GM21526 (cell line): ENCODE data around the gene MKS1.

Experiments used
- ATAC-seq: cut with Tn5 transposase; IDR thresholded peaks from one replicate; pipeline ENCODE4 v1.9.1; 2021; ENCODE audit warnings: moderate library complexity; ENCODE audit not compliant: unreplicated experiment, low FRiP score

The MKS1 gene

DNA sequence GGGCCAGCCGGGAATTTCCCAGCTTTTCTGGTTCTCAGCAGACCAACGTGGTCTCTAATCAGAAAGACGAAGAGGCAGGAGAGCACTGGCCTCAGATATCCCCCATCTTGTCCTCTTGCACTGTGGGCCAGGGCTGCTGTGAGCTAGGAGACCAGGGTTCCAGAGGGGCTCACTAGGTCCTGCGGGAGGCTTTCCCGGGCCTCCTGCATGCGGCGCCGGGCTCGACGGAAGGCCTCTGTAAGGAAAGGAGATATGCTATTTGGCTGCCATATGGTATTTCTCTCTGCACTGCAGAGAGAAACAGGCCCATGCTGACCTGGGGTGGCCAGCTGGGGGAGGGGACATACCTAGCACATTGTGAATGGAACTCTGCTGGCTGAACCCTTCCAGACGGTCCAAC lies 13.1 kb downstream of the MKS1 start:
- no peak for ATAC-seq

DNA sequence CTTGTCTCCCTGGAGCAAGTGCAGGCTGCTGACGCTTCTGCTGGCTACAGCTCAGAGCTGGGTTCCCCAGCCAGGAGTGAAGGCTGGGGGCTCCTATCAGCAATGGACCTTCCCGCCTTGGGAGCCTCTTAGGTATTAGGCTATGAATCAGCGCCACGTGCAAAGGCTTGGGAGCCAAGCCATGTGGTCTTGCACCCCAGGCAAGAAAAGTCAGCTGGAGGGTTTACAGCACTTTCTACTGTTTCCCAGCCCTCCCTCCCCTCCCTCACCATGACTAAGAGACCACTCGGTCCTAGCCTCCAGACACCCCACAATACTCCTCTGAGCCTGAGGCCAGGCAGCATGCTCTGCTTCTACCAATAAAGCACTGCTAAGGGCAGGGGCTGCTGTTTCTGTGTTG lies 14.3 kb downstream of the MKS1 start:
- no peak for ATAC-seq

DNA sequence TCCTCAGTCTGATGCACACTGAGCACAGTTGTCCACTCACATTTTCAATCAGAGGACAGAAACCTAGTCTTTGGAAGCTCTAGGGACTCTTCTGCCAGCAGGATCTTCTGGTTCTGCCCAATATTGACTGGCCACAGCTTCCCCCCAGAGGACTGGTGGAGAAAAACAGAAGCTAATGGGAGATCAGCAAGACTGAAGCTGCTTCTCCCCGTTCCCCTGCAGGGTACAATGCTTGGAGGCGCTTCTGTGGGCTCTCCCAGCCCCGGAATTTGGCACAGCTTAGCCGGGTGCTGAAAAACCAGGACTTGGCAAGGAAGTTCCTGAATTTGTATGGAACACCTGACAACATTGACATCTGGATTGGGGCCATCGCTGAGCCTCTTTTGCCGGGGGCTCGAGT lies 16.2 kb downstream of the MKS1 start:
- no peak for ATAC-seq

DNA sequence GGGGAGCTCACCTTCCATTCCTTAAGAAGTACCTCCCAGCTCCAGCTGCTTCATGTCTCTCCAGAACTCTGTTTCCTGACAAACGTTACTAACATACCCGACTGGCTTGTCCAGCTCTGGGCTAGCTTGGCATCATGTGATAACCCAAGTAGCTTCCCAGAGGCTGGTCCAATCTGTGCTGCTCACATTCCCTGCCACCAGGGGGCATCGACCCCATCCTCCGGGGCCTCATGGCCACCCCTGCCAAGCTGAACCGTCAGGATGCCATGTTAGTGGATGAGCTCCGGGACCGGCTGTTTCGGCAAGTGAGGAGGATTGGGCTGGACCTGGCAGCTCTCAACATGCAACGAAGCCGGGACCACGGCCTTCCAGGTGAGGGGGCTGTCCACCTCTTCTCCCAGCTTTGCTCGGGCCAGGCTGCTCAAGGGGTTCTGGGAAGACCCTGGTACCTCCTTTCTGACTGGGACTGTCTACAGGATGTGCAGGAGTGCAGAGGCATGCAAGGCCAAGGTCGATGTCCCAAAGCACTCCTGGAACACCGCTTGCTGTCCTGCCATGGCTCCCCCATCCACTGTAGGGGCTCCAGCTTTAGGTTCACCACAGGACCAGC lies 18.9 kb downstream of the MKS1 start:
- ATAC-seq, result no peak

DNA sequence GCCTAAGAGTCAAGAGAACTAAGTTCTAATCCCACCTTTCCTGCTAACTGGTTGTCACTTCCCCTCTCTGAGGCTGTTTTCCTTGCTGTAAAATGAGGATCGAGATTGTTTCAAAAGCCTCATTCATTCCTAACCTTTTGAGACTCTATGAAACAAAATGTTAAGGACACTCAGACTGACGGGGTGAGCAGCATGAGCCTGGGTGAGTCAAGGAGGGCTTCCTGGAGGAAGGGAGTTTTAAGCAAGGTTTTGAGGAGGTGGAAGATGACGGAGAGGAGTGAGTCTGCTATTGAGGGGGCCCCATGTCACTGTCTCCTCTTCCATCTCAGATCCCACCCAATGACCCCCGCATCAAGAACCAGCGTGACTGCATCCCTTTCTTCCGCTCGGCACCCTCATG lies 22.4 kb downstream of the MKS1 start:
- ATAC-seq, result no peak

DNA sequence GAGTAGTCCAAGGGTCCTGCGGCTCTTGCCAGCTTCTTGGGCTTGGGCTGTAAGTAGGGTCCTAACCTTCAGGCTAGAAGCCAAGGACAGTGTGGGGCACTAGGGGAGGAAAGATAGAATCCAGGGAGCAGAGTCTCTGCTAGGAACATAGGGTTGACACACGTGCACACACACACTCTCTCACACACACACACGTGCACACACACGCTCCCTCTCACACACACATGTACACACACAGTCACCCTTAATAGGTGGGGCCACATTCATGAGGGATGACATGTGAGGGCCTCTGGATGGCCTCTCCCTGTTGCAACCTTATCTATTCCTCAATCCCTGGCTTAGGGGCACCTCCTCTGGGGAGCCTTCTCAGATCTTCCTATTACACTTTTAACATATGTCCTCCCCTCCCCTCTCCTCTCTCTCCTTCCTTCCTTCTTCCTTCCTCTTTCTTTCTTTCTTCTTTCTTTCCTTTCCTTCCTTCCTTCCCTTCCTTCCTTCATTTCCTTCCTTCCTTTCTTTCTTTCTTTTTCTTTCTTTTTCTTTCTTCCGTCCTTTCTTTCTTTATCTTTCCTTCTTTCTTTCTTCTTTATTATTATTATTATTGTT lies 23.4 kb downstream of the MKS1 start:
- no peak for ATAC-seq

DNA sequence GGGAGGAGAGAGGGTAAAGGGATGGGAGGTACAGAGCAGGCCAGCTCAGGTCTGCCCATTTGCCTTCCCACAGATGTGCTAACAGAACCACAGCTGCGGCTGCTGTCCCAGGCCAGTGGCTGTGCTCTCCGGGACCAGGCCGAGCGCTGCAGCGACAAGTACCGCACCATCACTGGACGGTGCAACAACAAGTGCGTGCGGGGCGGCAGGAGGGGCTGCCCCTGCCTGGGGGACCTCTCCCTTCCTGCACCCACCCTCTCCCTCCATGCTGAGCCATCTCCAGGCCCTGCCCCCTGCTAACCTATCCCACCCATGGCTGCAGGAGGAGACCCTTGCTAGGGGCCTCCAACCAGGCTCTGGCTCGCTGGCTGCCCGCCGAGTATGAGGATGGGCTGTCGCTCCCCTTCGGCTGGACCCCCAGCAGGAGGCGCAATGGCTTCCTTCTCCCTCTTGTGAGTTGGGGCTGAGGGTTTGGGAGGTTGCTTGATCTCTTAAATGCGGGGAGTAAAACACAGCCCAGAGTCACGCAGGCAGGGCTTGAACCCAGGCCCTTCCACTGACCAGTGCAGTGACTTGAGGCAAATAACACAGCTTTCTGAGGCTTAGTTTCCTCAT lies 25.3 kb downstream of the MKS1 start:
- ATAC-seq, result no peak

DNA sequence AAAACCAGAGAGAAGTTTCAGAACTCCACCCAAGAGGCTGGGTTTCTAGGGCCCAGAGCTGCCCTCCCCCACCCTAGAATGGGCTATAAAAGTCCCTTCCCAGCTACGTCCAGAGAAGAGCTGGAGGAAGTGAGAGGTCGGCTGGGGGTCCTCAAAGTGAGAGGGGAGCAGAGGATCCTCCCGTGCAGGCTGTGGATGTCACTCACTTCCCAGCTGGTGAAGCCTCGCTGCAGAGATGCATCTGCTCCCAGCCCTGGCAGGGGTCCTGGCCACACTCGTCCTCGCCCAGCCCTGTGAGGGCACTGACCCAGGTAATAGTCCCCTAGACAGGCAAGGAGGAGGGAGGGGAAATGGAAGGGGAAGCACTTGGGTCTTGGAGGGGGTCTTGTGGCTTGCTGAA lies 26.4 kb downstream of the MKS1 start, which contains the start of gene EPX:
Gene EPX (plus strand): TSS at position 115 of the 400 bp plus-strand sequence. CDS start 121 bp downstream, at position 236.
- no peak for ATAC-seq

DNA sequence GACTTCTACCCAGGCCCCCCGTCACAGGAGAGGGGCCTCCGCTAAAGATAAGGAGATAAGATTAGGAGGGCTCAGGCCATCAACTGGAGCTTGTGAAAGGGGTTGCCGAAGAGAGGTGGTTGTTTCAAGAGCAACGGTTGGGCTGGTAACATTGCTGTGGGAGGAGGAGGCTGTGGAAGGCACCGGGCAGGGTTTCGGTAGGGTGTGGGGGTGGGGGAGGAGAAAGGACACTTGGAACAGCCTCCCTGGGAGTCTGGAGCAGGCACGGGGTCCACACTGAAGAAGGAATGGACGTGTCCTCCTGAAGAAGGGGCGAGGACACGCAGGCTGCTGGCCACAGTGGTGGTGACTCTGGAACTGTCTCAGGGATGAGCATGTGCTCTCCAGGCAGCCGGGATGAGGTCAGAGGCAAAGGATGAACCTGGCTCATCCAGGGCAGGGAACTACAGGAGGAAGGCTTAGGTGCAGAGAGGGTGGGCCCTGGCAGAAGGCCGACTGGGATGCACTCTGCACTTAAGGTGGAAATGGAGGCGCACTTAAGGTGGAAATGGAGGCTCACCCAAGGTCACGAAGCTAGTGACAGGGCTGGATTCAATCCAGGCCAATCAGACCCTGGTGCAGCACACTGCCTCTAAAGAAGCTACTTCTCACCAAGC lies 27.7 kb downstream of the MKS1 start:
- ATAC-seq, result no peak

DNA sequence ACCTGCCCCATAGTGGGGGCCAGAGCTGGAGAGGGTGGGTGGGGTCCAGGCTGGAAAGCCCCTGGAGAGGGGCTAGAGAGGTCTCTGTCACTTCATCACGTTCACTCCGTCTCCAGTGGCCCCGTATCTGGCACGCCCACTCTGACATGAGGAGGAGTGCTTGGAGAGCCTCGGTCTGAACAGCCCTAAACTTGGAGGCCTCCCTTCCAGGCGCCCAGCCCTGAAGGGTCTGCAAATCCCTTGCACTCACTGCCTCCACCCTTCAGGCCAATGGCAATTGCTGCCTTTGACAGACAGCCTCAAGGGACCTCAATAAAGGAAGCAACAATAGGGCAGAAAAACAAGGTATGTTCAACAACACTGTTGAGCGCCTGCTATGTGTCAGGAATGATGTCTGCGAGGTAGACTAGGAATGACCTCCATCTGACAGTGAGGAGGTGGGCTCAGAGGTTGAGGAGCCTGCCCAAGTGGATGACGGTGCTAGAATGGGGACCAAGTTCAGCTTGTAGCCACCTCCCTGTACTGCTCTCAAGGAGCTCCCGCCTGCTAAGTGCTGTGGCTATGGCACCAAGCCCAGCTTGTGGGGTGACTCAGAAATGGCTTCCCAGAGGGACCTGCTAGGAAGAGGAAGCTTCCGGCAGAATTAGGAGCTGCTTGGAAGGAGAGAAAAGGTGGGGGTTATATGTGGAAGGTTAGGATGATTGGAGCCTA lies 29.5 kb downstream of the MKS1 start:
- ATAC-seq, result no peak

DNA sequence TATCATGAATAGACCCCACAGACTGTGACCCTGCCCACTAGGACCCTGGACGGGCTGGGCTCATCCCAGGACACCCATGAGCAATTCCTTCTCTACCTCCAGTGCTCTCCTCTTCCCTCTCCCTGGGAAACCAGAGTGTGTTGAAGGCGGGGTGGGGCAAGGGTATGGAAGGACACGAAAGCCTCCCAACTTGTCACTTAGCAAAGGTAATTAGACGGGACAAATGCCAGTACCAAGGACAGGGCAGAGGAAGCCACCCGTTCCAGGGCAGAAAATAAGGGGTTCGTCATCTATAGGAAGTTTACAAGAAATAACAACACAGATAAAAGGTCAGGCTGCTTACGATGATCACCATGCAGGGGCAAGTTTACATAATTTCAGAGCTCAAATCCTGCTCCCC lies 31.4 kb downstream of the MKS1 start:
- no peak for ATAC-seq

DNA sequence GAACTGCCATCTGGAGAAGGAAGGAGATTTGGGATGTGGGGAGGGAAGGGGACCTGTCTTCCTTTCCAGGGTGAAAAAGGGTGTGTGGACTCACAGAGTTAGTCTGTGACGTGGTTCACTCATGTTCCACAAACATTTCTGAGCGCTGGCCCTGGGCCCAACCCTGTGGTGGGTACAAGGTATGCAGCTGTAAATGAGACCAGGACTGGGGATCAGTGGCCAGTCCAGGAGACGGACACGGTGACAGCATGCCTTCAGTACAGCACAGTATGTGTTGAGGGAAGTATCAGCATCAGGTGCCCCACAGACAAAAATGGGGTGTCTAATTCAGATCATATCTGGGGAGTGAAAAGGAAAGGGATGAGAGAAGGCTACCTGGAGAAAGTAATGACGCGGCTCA lies 32.0 kb downstream of the MKS1 start:
- ATAC-seq, result no peak

DNA sequence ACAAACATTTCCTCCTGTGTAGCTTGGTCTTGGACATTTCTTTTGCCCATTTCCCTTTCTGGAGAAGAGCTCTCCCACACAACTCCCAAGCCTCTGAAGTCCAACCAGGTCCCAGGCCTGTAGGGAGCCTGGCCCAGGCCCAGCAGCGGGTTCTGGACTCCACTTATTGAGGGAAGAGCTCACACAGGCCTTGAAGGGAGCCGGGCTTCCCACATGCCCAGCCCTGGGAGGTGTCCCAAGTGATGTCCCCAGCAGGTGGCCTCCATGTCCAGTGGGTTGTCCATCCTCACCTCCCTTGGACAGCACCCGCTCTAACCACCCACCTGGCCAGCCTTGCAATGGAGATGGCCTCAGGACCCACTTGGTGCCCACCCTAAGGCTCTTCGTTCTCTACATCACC lies 32.5 kb downstream of the MKS1 start:
- ATAC-seq, result no peak

DNA sequence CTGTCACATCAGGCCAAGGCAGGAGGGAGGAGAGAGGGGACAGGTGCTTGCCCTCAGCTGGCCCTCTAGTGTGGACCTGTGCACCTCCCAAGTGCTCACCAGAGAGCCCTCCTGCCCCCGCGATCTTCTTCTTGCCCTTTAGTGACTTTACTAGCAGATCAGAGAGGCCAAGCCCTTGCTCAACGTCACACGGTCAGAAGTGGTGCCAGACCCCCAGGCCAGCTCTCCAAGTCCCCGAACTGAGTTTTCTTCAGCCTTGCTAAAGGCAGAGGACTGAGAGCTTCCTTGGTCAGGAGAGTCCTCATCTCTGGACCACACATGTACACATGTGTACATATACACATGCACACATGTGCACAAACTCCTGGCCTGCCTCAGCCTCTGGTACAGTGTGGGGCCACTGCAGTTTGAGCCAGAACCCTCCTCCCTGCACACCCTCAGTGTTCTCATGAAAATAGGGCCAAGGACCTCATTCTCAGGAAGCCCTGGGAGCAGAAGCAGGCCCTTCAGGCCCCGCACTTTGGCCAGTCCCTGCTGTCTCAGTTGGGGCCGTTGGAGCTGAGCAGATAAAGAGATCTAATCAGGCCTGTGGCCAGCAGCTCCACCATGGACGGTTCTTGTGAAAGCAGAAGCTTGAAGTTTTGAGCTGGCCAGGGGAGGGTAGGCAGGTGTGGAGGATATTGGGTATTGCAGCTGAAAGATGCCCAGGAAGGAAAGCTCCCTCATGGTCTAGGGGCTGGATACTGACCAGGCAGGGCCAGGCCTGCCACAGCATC lies 33.9 kb downstream of the MKS1 start:
- no peak for ATAC-seq

DNA sequence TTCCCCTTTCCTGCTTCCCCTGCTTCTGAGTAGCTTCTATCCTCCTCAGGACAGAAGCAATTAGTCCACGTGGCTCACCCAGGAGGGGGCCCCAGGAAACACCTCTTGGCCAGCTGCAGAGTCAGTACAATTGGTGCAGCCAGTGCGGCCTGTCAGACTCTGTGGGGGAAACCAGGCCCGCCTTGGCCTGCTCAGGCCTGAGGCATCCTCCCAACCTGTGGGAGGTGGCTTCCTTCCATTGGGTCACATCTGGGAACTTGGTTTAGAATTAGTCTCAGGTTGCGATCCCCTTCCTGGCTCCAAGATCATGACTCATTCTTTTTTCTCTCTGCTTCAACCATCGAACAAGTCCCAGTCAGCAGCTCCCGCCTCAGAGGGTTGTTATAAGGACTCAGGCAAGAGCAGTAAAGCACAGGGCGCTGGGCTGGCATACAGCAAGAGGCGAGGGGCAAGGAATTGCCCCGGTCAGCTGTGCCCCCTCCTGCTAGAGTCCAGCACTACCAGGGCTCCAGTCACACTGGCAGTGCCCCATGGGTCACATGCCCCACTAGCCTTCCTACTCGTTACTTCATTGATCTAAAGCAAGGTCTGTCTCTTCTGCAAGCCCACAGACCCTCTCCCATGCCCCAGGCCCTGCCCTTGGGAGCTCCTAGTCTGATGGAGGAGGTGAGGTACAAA lies 34.6 kb downstream of the MKS1 start:
- no peak for ATAC-seq

DNA sequence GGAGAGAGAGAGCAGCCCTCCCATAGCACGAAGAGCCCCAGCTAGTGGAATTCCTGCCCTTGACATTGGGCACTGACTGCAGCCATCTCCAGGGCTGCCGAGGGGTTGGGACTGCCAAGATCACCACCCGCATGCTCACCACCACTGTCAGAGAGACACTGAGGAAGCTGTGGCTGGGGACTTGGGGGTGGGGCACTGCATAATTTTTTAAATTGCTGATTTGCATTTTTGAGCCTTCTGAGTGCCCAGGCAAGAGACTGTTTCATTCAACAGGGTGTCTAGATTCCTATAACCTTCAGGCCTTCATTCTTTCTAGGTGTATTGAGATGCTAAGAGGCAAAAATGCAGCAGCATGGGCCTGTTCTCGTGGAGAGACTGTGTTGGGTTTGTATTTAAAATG lies 35.5 kb downstream of the MKS1 start:
- no peak for ATAC-seq

DNA sequence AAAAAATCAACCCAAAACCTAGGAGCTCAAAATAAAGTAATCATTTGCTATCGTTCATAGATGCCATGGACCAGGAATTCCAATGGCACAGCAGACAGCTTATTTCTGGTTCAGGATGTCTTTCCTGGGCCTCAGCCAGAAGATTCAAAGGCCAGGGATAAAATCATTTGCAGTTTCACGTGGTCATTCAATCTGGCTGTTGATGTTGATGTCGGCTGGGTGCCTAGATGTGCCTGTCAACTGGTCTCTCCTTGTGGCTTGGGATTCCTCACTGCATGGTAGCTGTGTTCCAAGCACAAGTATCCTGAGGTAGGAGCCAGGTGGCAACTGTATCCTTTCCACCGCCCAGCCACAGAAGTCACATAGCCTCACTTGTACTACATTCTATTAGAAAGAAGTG lies 37.3 kb downstream of the MKS1 start:
- no peak for ATAC-seq

DNA sequence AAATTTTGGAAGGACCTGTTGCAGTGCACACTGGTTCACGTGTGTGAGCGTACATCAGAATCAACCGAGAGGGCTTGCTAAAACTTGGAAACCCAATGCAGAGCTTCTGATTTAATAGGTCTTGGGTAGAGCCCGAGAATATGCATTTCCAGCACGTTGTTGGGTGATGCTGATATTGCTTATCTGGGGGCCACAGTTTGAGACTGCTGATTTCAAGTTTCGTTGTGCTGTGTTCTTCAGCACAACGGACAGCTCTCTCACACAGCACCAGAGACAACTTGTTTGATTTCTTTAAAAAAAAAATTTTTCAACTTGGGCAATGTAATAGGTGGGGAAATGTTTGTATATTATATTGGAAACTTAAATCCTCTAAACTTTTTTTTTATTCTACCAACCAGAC lies 42.9 kb downstream of the MKS1 start:
- no peak for ATAC-seq

DNA sequence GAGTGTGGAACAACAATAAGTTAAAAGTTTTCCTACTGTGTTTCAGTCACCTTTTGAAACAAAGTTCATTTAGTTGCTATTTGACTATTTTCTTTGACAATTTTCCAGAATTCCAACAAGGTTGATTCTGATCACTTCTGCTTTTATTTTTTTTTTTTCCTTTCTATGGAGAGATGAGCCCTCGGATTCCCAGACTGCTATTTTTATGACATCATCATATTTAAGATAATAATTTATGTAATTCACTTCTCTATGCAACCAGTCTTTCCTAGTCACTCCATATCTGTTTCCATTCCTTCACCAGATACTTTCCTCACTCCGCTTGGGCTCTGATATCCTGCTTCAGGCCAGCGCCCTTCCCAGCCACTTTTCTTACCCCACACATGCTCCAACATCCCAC lies 44.2 kb downstream of the MKS1 start:
- ATAC-seq, result no peak
